H9 (cell line): ENCODE measurements around the gene TACR2. TPM values are rescaled to one million over a fixed set of nuclear protein-coding genes. Genes with fewer than 3 reads are reported as not detected.
A peak's percentile ranks its signal among the peaks of the same experiment; 100 is the strongest.

Source experiments
- DNase-seq: peaks from one replicate; pipeline ENCODE4 v3.0.0-alpha.2; 2017
- H2AFZ ChIP-seq: one replicate; pipeline ENCODE4 v1.6.1; 2013; ENCODE audit warnings: mild to moderate bottlenecking, low read length, control low read depth, moderate library complexity
- H2AK5ac ChIP-seq: 2 replicates; pipeline ENCODE4 v1.6.1; 2013; ENCODE audit warnings: low read length, control low read depth, mixed read lengths; ENCODE audit not compliant: insufficient read length
- H2BK120ac ChIP-seq: one replicate; pipeline ENCODE4 v1.6.1; 2013; ENCODE audit warnings: low read depth, mild to moderate bottlenecking, low read length, control low read depth, inconsistent platforms; ENCODE audit not compliant: poor library complexity, severe bottlenecking
- H2BK12ac ChIP-seq: 2 replicates; pipeline ENCODE4 v1.6.1; 2013; ENCODE audit warnings: low read length, control low read depth, mixed read lengths, low read depth; ENCODE audit not compliant: insufficient read length
- H2BK15ac ChIP-seq: 2 replicates; pipeline ENCODE4 v1.6.1; 2013; ENCODE audit warnings: low read depth, low read length, control low read depth
- H2BK20ac ChIP-seq: one replicate; pipeline ENCODE4 v1.6.1; 2013; ENCODE audit warnings: low read depth, mild to moderate bottlenecking, low read length, control low read depth, inconsistent platforms; ENCODE audit not compliant: poor library complexity, severe bottlenecking
- H2BK5ac ChIP-seq: 2 replicates; pipeline ENCODE4 v1.6.1; 2013; ENCODE audit warnings: low read length, control low read depth, mixed read lengths; ENCODE audit not compliant: insufficient read length
- H3K14ac ChIP-seq: 2 replicates; pipeline ENCODE4 v1.6.1; 2013; ENCODE audit warnings: low read length, control low read depth; ENCODE audit not compliant: insufficient read depth
- H3K18ac ChIP-seq: 2 replicates; pipeline ENCODE4 v1.6.1; 2013; ENCODE audit warnings: low read depth, mild to moderate bottlenecking, mixed read lengths, low read length, control low read depth; ENCODE audit not compliant: insufficient read length
- H3K23ac ChIP-seq: 2 replicates; pipeline ENCODE4 v1.6.1; 2013; ENCODE audit warnings: low read length, control low read depth, mixed read lengths, low read depth; ENCODE audit not compliant: insufficient read length
- H3K23me2 ChIP-seq: 2 replicates; pipeline ENCODE4 v1.6.1; 2013; ENCODE audit warnings: low read depth, mild to moderate bottlenecking, mixed read lengths, low read length, control low read depth; ENCODE audit not compliant: insufficient read length, poor library complexity, severe bottlenecking
- H3K27ac ChIP-seq: 2 replicates; pipeline ENCODE4 v1.5.1; 2013; ENCODE audit warnings: low read length, control low read depth, mixed read lengths, low read depth; ENCODE audit not compliant: insufficient read length
- H3K27me3 ChIP-seq: 2 replicates; pipeline ENCODE4 v1.6.1; 2013; ENCODE audit warnings: low read length, control low read depth, inconsistent platforms; ENCODE audit not compliant: insufficient read depth
- H3K4ac ChIP-seq: 2 replicates; pipeline ENCODE4 v1.6.1; 2013; ENCODE audit warnings: low read depth, mild to moderate bottlenecking, control low read depth, inconsistent platforms, low read length, moderate library complexity
- H3K4me1 ChIP-seq: 2 replicates; pipeline ENCODE4 v1.6.1; 2013; ENCODE audit warnings: low read length, control low read depth, inconsistent platforms; ENCODE audit not compliant: insufficient read depth
- H3K4me2 ChIP-seq: 2 replicates; pipeline ENCODE4 v1.6.1; 2013; ENCODE audit warnings: low read length, control low read depth, mixed read lengths; ENCODE audit not compliant: insufficient read length, insufficient read depth
- H3K56ac ChIP-seq: 2 replicates; pipeline ENCODE4 v1.6.1; 2013; ENCODE audit warnings: low read depth, mild to moderate bottlenecking, mixed read lengths, low read length, control low read depth; ENCODE audit not compliant: insufficient read length
- H3K79me1 ChIP-seq: 2 replicates; pipeline ENCODE4 v1.6.1; 2013; ENCODE audit warnings: low read depth, mild to moderate bottlenecking, moderate library complexity, low read length, control low read depth, inconsistent platforms; ENCODE audit not compliant: insufficient read depth, poor library complexity, severe bottlenecking
- H3K79me2 ChIP-seq: 2 replicates; pipeline ENCODE4 v1.6.1; 2013; ENCODE audit warnings: low read length, control low read depth, inconsistent platforms; ENCODE audit not compliant: insufficient read depth
- H3K9ac ChIP-seq: 2 replicates; pipeline ENCODE4 v1.6.1; 2013; ENCODE audit warnings: low read length, control low read depth, mixed read lengths; ENCODE audit not compliant: insufficient read length; ENCODE audit errors: extremely low read depth
- H3K9me3 ChIP-seq: one replicate; pipeline ENCODE4 v1.6.1; 2013; ENCODE audit warnings: low read depth, low read length, inconsistent platforms; ENCODE audit not compliant: control insufficient read depth
- H3T11ph ChIP-seq: one replicate; pipeline ENCODE4 v1.6.1; 2013; ENCODE audit warnings: mild to moderate bottlenecking, low read length, control low read depth, inconsistent platforms
- H4K20me1 ChIP-seq: one replicate; pipeline ENCODE4 v1.6.1; 2013; ENCODE audit not compliant: control insufficient read depth, insufficient read length, insufficient read depth
- H4K5ac ChIP-seq: 2 replicates; pipeline ENCODE4 v1.6.1; 2013; ENCODE audit warnings: low read depth, mild to moderate bottlenecking, mixed read lengths, low read length, control low read depth; ENCODE audit not compliant: insufficient read length
- H4K8ac ChIP-seq: replicated peaks from 2 replicates; pipeline ENCODE4 v1.6.1; 2013; ENCODE audit warnings: low read length, control low read depth, mixed read lengths, low read depth; ENCODE audit not compliant: insufficient read length
- H4K91ac ChIP-seq: 2 replicates; pipeline ENCODE4 v1.6.1; 2013; ENCODE audit warnings: low read depth, mild to moderate bottlenecking, moderate library complexity, mixed read lengths, low read length, control low read depth; ENCODE audit not compliant: insufficient read length
- H3K27ac Mint-ChIP-seq, 3 experiments: 2 replicates in 2 of 3; 3 replicates in 1 of 3; pipeline ENCODE4 v1.8.0; 2020 to 2021; ENCODE audit warnings: mixed read lengths in 3 of 3, mild to moderate bottlenecking in 1 of 3, moderate library complexity in 1 of 3
- H3K27me3 Mint-ChIP-seq: 2 replicates; pipeline ENCODE4 v1.8.0; 2021; ENCODE audit warnings: low read depth, mild to moderate bottlenecking, moderate library complexity, mixed read lengths
- H3K36me3 Mint-ChIP-seq, 3 experiments: 2 replicates in 2 of 3; 3 replicates in 1 of 3; pipeline ENCODE4 v1.8.0; 2020 to 2021; ENCODE audit warnings: low read depth in 3 of 3, mixed read lengths in 3 of 3; ENCODE audit not compliant: insufficient read depth in 1 of 3
- H3K4me1 Mint-ChIP-seq, 2 experiments: 2 replicates each; pipeline ENCODE4 v1.8.0; 2020; ENCODE audit warnings: mixed read lengths in 2 of 2
- H3K4me3 Mint-ChIP-seq, 2 experiments: 2 replicates in 1 of 2; 3 replicates in 1 of 2; pipeline ENCODE4 v1.8.0; 2020 to 2021; ENCODE audit warnings: mild to moderate bottlenecking in 2 of 2, mixed read lengths in 2 of 2, moderate library complexity in 1 of 2
- H3K9me3 Mint-ChIP-seq, 2 experiments: 2 replicates in 1 of 2; 3 replicates in 1 of 2; pipeline ENCODE4 v1.8.0; 2020; ENCODE audit warnings: mild to moderate bottlenecking in 2 of 2, mixed read lengths in 2 of 2, moderate library complexity in 1 of 2
- WGBS: extraction: QIAGEN DNeasy Blood & Tissue Kit; methylation state at CpG from one replicate; pipeline ENCODE4 v1.1.7; 2013; ENCODE audit warnings: missing lambda C conversion rate, low lambda C conversion rate, mixed read lengths; ENCODE audit not compliant: insufficient read length; ENCODE audit errors: extremely low coverage; 5-methylcytosine and 5-hydroxymethylcytosine counted together
- total RNA-seq: library from RNA; stranded (reverse); gene quantifications from 2 replicates; pipeline ENCODE4 v1.2.1, GENCODE V29; 2021
- TF ChIP-seq, protein P1 (sequence below): fragments of 200-600 bp; sonication (generic); conservative IDR thresholded peaks from 3 replicates; pipeline ENCODE4 v1.8.0; 2021; ENCODE audit warnings: antibody characterized with exemption, mild to moderate bottlenecking

The TACR2 gene
- total RNA-seq, 1 experiment from 2014 or later: not detected

DNA sequence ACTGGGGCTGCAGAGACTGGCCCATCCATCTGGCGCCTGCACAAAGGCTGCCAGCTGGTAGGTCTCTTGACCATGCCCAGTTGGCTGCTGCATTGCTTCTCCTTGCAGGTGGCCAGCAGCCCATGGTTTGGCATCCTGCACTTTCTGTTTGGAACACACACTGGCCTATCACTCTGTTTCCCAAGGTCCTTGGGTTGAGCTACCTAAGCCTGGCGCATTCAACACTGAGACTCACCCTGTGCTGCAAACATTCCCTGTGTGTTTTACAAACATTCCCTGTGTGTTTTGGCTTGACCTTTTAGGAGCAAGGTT lies 55.5 kb downstream of the TACR2 start:
- Mint-ChIP-seq H3K27me3 (no peaks in the 10 kb centered on the region), H3K9me3 (no peaks in the 10 kb centered on the region), H3K36me3 (peaks cover 19 to 44% (median 26%) of the 10 kb centered on the region in 3 experiments; a peak in 6 of 7 replicates), H3K4me3 (no peak overlapping the region), H3K27ac (peak overlapping the region in 1 of 3 experiments; percentile 9; a peak in 1 of 7 replicates), H3K4me1 (peaks cover 19 to 22% of the 10 kb centered on the region in 2 experiments)
- no peaks in the 10 kb centered on the region for H3K23me2 ChIP-seq
- no peak overlapping the region for H2AFZ ChIP-seq
- no peak for DNase-seq
- H4K91ac ChIP-seq: no peak overlapping the region
- H2BK20ac ChIP-seq: no peak overlapping the region
- H3K4me2 ChIP-seq: no peak overlapping the region
- no peak overlapping the region for H3K9ac ChIP-seq
- no peak overlapping the region for H4K5ac ChIP-seq
- H2BK15ac ChIP-seq: no peak overlapping the region
- no peaks in the 10 kb centered on the region for H4K20me1 ChIP-seq
- H3K56ac ChIP-seq: no peak overlapping the region
- no peaks in the 10 kb centered on the region for H3K9me3 ChIP-seq
- no peak overlapping the region for H2AK5ac ChIP-seq
- no peak overlapping the region for H3T11ph ChIP-seq
- H3K79me2 ChIP-seq: peaks cover 8% of the 10 kb centered on the region; the same call in 1 of the 2 replicates
- H3K23ac ChIP-seq: no peak overlapping the region
- H3K79me1 ChIP-seq: peaks cover 11% of the 10 kb centered on the region
- no peak overlapping the region for H3K14ac ChIP-seq
- H3K4ac ChIP-seq: no peak overlapping the region
- no peak overlapping the region for H2BK5ac ChIP-seq
- no peak overlapping the region for H3K27ac ChIP-seq
- TF ChIP-seq, protein P1, sequence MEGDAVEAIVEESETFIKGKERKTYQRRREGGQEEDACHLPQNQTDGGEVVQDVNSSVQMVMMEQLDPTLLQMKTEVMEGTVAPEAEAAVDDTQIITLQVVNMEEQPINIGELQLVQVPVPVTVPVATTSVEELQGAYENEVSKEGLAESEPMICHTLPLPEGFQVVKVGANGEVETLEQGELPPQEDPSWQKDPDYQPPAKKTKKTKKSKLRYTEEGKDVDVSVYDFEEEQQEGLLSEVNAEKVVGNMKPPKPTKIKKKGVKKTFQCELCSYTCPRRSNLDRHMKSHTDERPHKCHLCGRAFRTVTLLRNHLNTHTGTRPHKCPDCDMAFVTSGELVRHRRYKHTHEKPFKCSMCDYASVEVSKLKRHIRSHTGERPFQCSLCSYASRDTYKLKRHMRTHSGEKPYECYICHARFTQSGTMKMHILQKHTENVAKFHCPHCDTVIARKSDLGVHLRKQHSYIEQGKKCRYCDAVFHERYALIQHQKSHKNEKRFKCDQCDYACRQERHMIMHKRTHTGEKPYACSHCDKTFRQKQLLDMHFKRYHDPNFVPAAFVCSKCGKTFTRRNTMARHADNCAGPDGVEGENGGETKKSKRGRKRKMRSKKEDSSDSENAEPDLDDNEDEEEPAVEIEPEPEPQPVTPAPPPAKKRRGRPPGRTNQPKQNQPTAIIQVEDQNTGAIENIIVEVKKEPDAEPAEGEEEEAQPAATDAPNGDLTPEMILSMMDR: no peak
- no peak overlapping the region for H4K8ac ChIP-seq
- no peak overlapping the region for H2BK12ac ChIP-seq
- no peaks in the 10 kb centered on the region for H3K27me3 ChIP-seq
- peaks cover 8% of the 10 kb centered on the region; the same call in 1 of the 2 replicates for H3K4me1 ChIP-seq
- no CpG with 5 or more reads among the region's 2 CpGs for WGBS
- H3K18ac ChIP-seq: no peak overlapping the region
- H2BK120ac ChIP-seq: no peak overlapping the region
